ENCODE measurements around the gene STX10. TPM values are rescaled to one million over a fixed set of nuclear protein-coding genes. Genes with fewer than 3 reads are reported as not detected.
A peak's percentile ranks its signal among the peaks of the same experiment; 100 is the strongest.
"Not testable (repeated sequence)": the region's sequence is repeated elsewhere in the genome, so short reads cannot be mapped to it uniquely, and the experiment has no call there.

The STX10 gene
- total RNA-seq, 1 donor, result 86.2 TPM

DNA sequence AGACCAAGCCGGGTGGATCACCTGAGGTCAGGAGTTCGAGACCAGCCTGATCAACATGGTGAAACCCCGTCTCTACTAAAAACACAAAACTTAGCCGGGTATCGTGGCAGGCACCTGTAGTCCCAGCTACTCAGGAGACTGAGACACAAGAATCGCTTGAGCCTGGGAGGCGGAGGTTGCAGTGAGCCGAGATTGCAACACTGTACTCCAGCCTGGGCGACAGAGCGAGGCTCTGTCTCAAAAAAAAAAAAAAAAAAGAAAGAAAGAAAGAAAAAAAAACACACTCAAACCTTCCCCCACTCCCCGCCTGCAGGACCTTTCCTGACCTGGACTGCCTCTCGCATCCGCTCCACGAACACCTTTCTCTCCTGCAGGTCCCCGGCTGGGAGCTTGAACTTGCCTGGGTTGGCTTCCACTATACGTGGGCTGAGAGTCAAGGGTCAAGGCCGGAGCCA lies 975 bp downstream of the STX10 start:
- not testable (repeated sequence) for DNase-seq (ENCODE audit: low read depth in 2 of 3, low spot score in 2 of 3)

DNA sequence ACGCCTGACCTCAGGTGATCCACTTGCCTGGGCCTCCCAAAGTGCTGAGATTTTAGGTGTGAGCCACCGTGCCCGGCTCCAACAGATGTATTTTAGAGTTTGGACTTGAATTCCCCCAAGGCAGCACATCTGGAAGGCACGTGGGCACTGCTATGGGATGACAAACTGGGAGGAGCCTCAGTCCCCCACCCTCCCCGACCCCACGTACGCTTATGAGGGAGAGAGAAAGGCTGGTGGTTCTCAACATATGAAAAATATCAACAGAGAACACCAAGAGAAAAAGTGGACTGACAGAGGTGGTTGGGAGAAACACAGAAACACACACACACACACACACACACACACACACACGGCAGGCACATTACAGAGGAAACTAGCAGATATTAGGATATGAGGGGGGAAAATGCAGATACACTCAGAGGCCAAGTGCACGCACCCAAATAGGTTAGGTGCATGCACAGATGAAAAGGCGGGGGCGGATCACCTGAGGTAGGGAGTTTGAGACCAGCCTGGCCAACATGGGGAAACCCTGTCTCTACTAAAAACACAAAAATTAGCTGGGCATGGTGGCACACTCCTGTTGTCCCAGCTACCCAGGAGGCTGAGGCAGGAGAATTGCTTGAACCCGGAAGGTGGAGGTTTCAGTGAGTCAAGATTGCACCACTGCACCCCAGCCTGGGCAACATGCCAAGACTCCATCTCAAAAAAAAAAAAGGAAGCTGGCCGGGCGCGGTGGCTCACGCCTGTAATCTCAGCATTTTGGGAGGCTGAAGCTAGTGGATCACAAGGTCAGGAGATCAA lies 3.2 kb downstream of the STX10 start:
- DNase-seq (ENCODE audit: low read depth in 2 of 3, low spot score in 2 of 3), result peak in 1 of 3 donors; percentile 63

DNA sequence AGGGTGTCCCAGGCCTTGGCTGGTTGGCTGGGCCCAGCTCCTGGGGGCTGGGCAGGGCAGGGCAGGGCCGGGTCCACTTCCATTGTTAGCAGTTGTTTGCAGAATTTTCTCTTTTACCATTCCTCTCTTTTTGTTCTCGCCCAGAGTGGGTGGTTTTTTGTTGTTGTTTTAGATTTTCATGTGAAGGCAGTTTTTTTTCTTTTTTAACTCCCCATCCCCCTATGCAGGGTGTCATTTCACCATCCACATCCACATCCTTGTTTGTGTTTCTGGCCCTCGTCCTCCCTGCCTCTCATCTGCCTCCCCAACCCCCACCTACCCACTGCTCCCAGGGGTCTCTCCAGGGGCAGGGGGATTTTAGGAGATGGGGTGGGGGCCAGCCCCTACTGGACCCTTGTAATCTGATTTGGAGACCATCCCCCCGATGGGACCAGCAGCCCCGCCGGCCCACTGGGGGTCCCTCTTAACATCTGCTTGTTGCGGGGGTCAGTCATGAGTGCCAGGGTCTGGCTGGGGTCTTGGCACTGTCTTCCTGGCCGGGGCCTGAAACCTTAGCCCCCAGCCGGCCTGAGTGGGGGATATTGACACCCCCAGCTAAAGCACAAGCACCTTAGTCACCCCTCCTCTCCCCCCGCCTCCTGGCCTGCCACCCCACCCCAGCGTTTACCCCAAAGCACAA lies 10.4 kb downstream of the STX10 start:
- DNase-seq (ENCODE audit: low read depth in 2 of 3, low spot score in 2 of 3), result no peak

DNA sequence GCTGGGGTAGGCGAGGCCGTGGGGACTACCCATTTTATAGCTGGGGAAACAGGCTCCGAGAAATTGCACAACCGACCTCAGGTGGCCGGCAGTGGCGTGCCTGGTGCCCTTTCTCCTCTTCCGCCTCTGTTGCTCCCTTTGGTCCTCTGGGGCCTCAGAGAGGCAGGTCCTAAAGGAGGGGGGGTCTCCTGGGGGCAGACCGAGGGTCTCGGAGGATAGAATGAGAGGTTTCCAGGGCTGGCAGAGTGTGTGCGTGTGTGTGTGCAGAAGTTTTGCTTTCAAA lies 11.3 kb downstream of the STX10 start:
- DNase-seq (ENCODE audit: low read depth in 2 of 3, low spot score in 2 of 3), result no peak

DNA sequence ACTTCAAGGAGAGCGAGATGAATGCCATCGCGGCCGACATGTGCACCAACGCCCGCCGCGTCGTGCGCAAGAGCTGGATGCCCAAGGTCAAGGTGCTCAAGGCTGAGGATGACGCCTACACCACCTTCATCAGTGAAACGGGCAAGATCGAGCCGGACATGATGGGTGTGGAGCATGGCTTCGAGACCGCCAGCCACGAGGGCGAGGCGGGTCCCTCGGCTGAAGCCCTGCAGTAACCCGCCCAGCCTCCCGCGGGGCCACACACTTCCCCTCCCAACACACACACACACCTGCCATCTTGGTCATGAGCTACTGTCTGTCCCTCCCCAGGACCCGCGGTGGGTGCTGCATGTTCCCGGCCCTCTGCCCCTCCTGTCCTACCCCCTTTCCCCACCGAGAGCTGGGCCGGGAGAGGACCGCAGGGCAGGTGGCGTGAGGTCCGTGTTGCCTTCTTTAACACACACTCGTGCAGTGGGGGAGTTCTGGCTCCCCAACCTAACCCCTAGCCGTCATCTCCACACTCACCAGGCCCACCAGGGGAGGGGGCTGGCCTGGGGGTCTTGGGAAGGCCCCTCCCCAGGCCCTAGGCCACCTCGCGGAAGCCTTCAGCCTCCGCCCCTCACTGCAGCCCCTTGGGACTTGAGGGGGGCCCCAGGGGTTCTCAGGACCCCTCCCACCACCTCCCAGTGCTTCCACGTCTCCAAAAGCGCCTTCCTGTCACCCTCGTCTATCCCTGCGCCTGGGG lies 11.8 kb downstream of the STX10 start:
- DNase-seq (ENCODE audit: low read depth in 2 of 3, low spot score in 2 of 3), result no peak

DNA sequence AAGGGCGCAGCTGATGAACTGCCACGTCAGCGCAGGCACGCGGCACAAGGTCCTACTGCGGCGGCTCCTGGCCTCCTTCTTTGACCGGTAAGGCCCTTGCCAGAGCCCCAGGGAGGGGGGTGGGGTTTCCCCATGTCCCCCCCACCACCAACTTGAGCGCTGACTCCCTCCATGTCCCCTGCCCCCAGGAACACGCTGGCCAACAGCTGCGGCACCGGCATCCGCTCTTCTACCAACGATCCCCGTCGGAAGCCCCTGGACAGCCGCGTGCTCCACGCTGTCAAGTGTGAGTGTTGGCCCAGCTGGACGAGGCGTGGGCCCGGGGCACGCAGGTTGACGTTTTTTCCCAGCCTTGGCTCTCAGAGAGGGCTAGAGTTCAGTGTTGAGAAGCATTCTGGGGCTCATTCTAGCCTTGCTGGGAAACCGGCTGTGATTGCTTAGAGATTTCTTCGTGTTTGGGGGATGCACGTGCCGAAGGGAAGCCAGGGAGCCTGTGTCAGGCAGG lies 12.8 kb downstream of the STX10 start:
- no peak for DNase-seq (ENCODE audit: low read depth in 2 of 3, low spot score in 2 of 3)

DNA sequence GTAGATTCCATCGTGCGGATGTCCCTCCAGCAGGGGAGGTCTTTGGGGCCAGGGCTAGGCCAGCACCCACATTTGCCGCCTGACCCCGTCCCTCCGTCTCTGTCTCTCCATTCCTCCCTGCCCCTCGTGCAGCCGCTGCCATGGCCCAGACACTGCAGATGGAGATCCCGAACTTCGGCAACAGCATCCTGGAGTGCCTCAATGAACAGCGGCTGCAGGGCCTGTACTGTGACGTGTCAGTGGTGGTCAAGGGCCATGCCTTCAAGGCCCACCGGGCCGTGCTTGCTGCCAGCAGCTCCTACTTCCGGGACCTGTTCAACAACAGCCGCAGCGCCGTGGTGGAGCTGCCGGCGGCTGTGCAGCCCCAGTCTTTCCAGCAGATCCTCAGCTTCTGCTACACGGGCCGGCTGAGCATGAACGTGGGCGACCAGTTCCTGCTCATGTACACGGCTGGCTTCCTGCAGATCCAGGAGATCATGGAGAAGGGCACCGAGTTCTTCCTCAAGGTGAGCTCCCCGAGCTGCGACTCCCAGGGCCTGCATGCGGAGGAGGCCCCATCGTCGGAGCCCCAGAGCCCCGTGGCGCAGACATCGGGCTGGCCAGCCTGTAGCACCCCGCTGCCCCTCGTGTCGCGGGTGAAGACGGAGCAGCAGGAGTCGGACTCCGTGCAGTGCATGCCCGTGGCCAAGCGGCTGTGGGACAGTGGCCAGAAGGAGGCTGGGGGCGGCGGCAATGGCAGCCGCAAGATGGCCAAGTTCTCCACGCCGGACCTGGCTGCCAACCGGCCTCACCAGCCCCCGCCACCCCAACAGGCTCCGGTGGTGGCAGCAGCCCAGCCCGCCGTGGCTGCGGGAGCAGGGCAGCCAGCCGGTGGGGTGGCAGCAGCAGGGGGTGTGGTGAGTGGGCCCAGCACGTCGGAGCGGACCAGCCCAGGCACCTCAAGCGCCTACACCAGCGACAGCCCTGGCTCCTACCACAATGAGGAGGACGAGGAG lies 14.8 kb downstream of the STX10 start:
- no peak for DNase-seq (ENCODE audit: low read depth in 2 of 3, low spot score in 2 of 3)

DNA sequence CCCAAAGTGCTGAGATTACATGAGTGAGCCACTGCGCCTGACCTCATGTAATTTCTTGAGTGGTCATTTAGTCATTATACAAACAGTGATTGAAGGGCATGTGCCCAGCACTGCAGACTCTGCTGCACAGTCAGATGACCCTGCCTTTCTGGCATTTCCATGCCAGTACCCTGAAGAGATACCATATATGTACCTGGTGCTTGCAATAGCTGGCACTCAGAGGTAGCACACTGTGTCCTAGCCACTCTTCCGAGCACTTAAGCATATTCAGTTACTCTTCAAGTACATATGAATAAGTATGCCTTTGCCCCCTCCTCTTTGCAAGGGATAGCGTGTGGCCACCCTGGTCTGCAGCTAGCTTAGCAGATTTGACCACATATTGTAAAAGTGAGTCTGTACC lies 15.5 kb downstream of the STX10 start:
- DNase-seq (ENCODE audit: low read depth in 2 of 3, low spot score in 2 of 3), result no peak

DNA sequence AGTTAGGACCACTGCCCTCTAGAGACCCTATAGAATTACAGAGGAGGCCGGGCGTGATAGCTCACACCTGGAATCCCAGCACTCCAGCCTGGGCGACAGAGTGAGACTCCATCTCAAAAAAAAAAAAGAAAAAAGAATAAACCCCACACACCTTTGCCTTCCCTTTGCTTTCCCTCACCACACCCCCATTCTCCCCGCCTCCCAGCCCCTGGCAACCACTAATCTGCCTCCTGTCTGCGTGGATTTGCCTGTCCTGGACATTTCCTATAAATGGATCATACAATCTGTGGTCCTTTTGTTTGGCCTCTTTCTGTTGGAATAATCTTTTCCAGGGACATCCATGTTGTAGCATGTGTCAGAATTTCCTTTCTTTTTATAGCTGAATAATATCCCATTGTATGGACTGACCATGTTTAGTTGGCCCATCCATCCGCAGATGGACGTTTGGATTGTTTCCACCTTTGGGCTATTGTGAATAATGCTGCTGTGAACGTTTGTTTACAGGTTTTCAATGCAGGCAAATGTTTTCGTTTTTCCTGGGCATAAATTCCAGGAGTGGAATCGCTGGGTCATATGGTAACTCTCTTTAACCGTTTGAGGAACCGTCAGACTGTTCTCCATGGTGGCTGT lies 16.8 kb downstream of the STX10 start:
- DNase-seq (ENCODE audit: low read depth in 2 of 3, low spot score in 2 of 3), result no peak

DNA sequence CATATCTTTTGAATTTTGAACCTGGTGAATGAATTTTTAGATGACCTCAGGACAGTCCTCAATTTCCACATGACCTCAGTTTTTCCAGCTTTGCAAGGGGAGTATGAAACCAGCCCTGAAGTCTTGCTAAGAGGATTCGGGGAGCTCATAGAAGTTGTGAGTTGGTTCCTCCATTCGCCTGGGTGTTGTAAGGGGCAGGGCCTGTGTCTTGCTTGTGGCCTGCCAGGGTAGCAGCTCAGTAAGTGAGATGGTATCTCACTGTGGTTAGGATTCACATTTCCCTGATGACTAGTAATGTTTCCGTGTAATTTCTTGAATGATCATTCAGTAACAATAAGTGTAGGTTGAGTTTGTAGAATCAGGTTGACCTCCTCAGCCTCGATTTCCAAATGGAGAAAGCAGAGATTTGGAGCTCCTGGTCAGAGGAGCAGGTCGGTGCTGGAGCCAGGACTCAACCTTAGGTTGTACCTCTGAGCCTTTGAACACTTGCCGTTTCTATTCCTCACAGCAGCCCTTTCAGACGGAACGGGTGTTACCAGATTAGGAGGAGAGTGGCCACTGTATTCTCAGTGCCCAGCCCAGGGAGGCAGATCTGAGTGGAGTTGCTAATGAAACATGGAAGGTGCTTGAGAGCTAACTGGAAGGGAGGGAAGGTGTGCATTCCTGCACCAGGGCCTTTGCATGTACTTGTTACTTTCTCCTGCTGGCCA lies 17.5 kb downstream of the STX10 start:
- peak in 2 of 3 donors; percentile 53 to 82 for DNase-seq (ENCODE audit: low read depth in 2 of 3, low spot score in 2 of 3)

DNA sequence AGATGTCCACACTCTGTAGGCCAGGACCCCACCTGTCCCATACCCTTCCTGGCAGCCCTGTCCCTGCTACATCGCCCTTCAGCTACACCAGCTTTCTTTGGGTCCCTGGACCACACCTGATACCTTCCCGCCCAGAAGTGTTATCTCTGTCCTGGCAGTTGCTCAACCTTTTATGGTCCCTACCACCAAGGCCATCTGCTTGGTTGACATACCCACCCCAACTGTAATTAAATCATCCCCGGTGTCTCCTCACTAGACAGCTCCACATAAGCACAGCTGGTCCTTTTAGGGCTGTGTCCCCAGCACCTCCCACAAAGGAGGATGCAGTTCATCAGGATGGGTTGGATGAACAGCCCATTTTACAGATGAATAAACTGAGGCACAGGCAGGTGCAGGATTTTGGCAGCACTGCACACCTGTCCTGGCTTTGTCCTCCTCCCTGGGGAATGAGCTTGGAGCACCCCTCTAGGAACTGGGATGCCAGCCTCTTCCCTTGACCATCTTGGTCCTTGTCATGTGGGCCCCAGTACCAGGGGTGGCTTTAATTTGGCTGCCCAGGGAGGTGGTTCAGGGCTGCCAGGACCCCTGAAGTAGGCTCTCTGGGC lies 19.2 kb downstream of the STX10 start:
- DNase-seq (ENCODE audit: low read depth in 2 of 3, low spot score in 2 of 3), result no peak

DNA sequence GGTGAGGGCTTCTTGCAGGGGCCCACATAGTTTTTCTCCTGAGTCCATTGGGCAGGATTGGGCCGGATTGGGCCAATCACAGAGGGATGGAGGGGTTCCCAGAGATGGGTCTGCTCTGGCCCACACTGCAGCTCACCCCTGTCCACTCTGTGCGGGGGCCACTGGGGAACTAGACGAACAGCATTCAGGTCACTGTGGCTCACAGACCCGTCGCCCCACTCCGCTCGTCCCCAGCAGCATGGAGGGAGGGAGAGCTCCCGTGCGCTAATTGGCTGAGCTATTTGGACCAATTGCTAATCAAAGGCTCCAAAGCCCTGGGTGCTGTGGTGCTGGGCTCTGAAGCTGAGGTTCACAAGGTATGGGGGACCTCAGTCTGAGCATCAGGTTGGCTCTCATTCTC lies 20.8 kb downstream of the STX10 start:
- no peak for DNase-seq (ENCODE audit: low read depth in 2 of 3, low spot score in 2 of 3)

DNA sequence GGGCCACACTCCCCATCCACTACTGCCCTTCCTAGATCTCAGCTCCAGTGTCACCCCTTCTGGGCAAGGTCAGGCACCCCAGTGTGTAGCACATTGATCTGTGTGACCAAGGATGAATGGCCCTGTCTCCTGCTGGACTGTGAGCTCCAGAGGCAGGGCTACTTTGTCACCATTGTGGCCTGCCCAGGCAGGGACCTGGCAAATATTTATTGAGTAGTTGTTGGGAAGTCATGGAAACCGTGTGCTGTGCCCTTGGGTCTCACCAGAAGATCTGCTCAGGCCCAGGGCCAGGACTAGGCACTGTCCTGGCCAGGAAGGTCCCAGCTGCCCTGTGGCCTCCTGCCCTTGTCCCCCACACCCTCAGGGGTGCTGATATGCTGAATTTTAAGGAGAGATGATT lies 21.6 kb downstream of the STX10 start:
- DNase-seq (ENCODE audit: low read depth in 2 of 3, low spot score in 2 of 3), result no peak

DNA sequence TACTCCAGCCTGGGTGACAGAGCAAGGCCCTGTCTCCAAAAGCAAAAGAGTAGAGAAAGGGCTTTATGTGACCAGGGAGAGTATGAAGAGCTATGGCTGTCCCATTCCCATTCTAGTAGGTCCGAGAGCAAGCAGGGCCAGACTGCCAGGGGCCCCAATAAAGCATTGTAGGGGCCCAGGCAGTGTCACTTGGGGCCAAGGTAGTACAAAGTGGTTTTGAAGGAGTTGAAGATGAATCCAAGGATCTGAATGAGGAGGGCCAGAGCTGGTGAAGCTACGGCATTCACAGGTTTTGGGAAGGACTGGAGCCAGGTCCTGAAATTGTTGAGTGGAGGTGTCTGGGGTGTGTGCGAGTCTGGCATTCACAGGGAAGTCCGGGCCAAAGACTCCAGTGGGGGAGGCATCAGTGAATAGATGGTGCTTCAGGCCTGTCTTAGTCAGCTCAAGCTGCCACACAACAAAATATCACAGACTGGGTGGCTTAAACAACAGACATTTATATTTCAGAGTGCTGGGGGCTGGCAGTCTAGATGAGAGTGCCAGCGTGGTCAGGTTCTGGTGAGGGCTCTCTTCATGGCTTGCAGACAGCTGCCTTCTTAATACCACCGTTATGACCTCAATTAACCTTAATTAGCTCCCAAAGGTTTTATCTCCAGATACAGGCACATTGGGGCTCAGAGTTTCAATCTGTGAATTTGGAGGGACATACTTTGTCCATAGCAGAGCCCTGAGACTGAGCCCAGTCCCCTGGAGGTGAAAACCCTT lies 22.2 kb downstream of the STX10 start:
- DNase-seq (ENCODE audit: low read depth in 2 of 3, low spot score in 2 of 3), result no peak

DNA sequence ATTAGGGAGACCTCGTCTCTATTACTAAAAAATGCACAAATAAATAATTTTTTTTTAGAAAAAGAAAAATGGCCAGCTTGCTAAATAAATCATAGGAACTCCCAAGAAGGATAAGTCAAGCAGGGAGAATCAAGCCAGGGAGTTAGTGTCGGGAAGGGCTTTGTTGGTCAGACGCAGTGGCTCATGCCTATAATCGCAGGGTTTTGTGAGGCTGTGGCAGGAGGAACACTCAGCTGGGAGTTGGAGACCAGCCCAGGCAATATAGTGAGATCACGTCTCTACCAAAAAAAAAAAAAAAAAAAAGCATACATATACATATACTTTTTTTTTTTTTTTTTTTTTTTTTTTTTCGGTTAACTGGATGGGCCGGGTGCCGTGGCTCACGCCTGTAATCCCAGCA lies 23.1 kb downstream of the STX10 start:
- no peak for DNase-seq (ENCODE audit: low read depth in 2 of 3, low spot score in 2 of 3)

DNA sequence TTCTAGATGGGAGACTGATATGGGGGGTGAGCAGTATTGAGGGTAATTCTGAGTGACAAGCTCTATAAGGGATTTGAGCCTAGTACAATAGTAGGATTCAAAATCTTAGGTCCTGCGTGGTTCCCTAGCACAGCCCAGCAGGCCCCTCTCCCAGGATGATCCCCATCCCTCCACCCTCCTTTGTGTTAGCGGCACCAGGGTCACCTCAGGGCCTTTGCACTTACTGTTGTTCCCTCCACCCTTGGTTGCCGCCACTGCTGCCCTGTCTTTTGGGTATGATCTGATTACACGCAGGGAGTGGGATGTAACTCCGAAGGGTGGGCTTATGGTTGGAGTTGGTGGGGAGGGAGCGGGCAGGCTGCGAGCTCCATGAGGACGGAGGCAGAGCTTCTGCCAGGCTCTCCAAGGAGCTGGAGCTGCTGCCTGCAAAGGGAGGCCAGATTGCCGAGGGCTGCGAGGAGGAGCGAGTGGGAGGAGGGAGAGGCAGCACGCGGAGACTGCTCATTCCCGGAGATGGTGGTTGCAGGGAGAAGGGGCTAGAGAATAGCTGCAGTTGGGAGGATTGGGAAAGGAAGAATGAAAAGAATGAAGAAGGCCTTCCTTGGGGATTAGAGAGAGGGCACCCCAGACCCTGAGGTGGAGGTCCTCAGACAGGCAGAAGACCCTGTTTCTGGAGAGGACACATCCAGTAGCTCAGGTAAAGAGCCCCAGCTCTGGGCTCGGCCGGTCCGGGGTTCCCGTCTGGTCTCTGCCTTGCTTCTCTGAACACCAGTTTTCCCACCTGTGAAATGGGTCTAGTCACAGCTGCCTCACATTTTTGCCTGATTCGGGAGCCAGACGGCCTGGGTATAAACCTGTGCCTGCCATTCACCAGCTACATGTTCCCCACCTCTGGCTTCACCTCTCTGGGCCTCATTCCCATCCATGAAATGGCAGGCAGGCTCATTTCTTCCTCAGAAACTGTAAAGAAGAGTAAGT lies 26.9 kb downstream of the STX10 start:
- no peak for DNase-seq (ENCODE audit: low read depth in 2 of 3, low spot score in 2 of 3)
